Measurements from ENCODE around the gene FAM168A. TPM values are rescaled to one million over a fixed set of nuclear protein-coding genes. Genes with fewer than 3 reads are reported as not detected.

FAM168A gene
- total RNA-seq, 4 donors from 2014 or later, result 28.8 to 53.5 (median 30.6) TPM

DNA sequence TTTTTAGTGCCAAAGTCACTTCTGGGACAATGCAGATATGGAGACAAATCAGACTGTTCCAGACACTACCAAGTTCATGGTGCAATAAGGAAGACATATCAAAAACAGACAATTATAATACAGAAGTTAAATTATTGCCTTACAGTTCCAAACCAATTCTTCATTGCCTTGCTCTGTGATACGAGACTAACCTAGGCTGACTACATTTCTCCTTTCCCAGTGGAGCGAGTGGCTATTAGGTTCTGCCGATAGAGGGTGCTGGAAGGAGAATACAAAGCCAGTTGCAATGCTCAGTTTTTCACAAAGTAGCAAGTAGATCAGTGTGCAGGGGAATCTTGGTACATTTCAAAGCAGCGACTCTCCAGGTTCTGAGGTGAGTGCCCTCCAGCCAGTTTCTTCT is 67.8 kb downstream of the FAM168A start:
- Histone ChIP-seq H3K27ac (no peak overlapping the region), H3K36me3 (no peaks in the 10 kb centered on the region), H3K4me1 (peaks cover 0 to 52% (median 19%) of the 10 kb centered on the region in 4 donors), H3K27me3 (no peaks in the 10 kb centered on the region), H3K4me3 (no peak overlapping the region), H3K9me3 (no peaks in the 10 kb centered on the region)
- 77 to 81% methylated on average over 4 of the region's 4 CpGs for WGBS, 2 donors
- TF ChIP-seq CTCF (IDR thresholded peaks at IDR 0.05), result no peak
- no peak for TF ChIP-seq EP300 (IDR thresholded peaks at IDR 0.05)
- TF ChIP-seq POLR2A (IDR thresholded peaks at IDR 0.05), result no peak
- no peak for DNase-seq (ENCODE audit: low spot score in 2 of 2)

DNA sequence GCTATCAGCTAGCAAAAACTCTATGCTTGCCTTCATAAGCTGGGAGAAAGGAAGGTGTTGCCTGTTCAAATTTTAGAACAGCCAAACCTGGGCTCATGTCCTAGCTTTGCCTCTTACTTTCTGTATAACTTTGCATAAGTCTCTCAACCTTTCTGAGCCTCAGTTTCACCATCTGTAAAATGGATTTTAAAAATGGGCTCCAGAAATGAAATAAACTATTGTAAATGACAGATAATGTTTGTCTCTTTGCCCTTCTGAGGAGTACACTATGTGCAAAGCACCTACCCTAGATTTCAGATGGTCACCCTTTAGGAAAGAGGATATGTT is 68.7 kb downstream of the FAM168A start:
- DNase-seq (ENCODE audit: low spot score in 2 of 2), result no peak
- Histone ChIP-seq H3K4me1 (peaks cover 0 to 52% (median 19%) of the 10 kb centered on the region in 4 donors), H3K36me3 (no peaks in the 10 kb centered on the region), H3K4me3 (no peak overlapping the region), H3K9me3 (no peaks in the 10 kb centered on the region), H3K27ac (peak overlapping the region in 2 of 4 donors; percentile 66 to 70), H3K27me3 (no peaks in the 10 kb centered on the region)
- TF ChIP-seq POLR2A (IDR thresholded peaks at IDR 0.05) (no peak), EP300 (IDR thresholded peaks at IDR 0.05) (no peak)

DNA sequence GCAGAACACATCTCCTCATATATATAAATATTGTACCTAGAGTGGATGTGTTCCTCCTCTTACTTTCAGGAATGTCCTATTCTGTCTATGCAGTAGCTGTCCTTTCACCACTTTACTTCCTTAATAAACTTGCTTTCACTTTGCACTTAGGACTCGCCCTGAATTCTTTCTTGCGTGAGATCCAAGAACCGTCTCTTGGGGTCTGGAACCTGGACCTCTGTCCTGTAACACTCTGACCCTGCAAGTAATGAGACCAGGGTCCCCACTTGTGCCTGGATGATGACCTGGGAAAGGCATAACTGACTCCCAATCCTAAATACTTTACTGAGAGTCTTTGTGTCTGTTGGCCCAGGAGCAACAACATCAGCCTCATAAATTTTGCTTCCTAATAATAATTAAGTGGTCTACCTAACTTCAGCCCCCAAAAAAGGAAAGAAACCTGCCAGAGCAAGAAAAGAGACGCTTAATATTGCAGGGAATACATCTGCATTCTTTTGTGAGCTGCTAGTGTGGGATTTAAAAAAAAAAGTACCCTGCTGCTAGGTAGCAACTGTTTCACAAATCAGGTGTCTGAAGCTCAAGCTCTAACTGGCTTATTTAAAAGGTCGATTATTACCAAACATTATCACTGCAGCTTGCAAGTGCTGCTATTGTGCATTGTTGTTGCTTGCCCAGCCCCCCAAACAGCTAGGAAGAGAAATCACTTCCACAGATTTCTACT is 69.3 kb downstream of the FAM168A start:
- Histone ChIP-seq H3K4me1 (peaks cover 0 to 52% (median 19%) of the 10 kb centered on the region in 4 donors), H3K27ac (peak overlapping the region in 3 of 4 donors; percentile 46 to 70 (median 66)), H3K9me3 (no peaks in the 10 kb centered on the region), H3K4me3 (peak overlapping the region in 3 of 4 donors; percentile 24 to 33 (median 27)), H3K36me3 (no peaks in the 10 kb centered on the region), H3K27me3 (no peaks in the 10 kb centered on the region)
- TF ChIP-seq EP300 (IDR thresholded peaks at IDR 0.05) (no peak), CTCF (IDR thresholded peaks at IDR 0.05) (no peak), POLR2A (IDR thresholded peaks at IDR 0.05) (no peak)
- 8 to 9% methylated on average over 5 of the region's 5 CpGs for WGBS, 2 donors
- DNase-seq (ENCODE audit: low spot score in 2 of 2), result no peak

DNA sequence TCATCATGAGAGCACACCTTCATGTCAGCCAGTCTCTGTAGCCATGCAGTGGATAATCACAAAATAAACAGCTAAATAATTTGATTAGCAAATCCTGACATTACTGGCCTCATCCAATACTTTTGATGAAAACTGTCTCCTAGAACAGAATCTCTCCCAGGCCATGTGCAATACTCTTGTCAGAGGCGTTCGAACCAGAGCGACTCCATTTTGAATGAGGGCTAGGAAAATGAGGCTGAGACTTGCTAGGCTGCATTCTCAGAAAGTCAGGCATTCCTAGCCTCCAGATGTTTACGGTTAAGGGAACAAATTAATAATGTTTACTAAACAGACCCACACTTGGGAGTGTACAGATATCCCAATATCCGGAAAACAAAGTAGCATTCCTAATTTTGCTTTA is 69.9 kb downstream of the FAM168A start:
- TF ChIP-seq EP300 (IDR thresholded peaks at IDR 0.05) (no peak), CTCF (IDR thresholded peaks at IDR 0.05) (no peak)
- peak overlapping the region in 2 of 4 donors; percentile 66 to 70 for H3K27ac ChIP-seq

DNA sequence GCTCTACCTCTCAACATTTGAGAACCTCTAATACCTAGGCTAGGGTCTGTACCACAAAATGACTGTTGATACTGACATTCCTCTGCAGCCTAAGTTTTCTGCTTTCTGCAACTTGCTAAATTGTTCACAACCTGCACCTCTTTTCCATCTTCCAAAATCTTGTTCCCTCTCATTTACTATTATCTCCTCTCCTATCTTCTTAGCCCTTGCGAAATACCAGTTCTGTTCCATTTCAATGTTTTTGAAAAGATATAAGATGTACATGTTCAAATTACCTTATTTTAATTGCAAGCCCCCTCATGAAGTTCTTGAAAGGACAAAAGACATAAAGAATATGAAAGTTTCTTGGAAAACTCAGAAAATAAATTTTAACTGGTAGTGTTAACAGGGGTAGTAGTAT is 72.3 kb downstream of the FAM168A start:
- Histone ChIP-seq H3K36me3 (no peaks in the 10 kb centered on the region), H3K4me3 (no peak overlapping the region), H3K27ac (no peak overlapping the region), H3K9me3 (no peaks in the 10 kb centered on the region), H3K4me1 (peaks cover 0 to 37% (median 13%) of the 10 kb centered on the region in 4 donors), H3K27me3 (no peaks in the 10 kb centered on the region)
- DNase-seq (ENCODE audit: low spot score in 2 of 2), result no peak
- no peak for TF ChIP-seq CTCF (IDR thresholded peaks at IDR 0.05)
- WGBS, 2 donors, result 97 to 100% methylated on average over 1 of the region's 1 CpG

More for the DNA sequence above, 69.9 kb downstream of the FAM168A start:
- Histone ChIP-seq H3K27me3 (no peaks in the 10 kb centered on the region), H3K36me3 (no peaks in the 10 kb centered on the region), H3K4me1 (peaks cover 0 to 49% (median 19%) of the 10 kb centered on the region in 4 donors), H3K4me3 (no peak overlapping the region), H3K9me3 (no peaks in the 10 kb centered on the region)
- WGBS, 2 donors, result 86 to 88% methylated on average over 5 of the region's 5 CpGs
- DNase-seq (ENCODE audit: low spot score in 2 of 2), result no peak

All from tibial nerve (tissue), 4 donors.